ENCODE results near the gene POLE3.

GRCh38 chr9:113381909-113382411 lies 28.5 kb downstream of the POLE3 start:
- TF ChIP-seq CTCF (IDR thresholded peaks at IDR 0.05) (no peak), POLR2A (IDR thresholded peaks at IDR 0.05) (no peak), EP300 (IDR thresholded peaks at IDR 0.05) (no peak)

Data from tibial nerve (tissue), 4 donors.